ENCODE results near the gene MAP1B. TPM values are rescaled to one million over a fixed set of nuclear protein-coding genes. Genes with fewer than 3 reads are reported as not detected.

The MAP1B gene
- polyA plus RNA-seq, 3 donors, result 0.02 TPM; not detected in 2

DNA sequence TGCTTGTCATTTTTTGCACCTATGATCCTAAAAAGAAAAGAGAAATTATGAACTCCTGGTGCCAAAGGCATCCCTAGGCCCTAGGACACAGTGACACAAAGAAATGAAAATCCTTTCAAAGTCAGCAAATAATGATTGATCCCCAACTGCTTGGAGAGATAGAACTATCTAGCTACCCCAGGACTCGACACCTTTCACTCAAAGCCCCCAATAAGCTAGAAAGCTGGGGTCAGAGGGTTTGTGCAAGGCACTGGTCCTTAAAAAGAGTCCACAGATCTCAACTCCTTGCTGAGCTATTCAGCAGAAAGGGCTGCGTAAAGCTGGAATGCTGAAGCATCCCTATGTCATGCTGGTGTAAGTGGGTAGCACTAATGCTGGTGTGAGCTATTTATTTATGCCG lies 31.8 kb upstream of the MAP1B start:
- H3K27ac ChIP-seq (ENCODE audit: low read depth in 1 of 2, low read length in 2 of 2), result no peak overlapping the region
- Mint-ChIP-seq H3K27ac (no peak overlapping the region), H3K9me3 (no peaks in the 10 kb centered on the region), H3K36me3 (no peaks in the 10 kb centered on the region), H3K4me1 (no peaks in the 10 kb centered on the region), H3K27me3 (ENCODE audit: low read depth in 3 of 3) (peaks cover 5 to 18% (median 11%) of the 10 kb centered on the region in 3 donors), H3K4me3 (no peak overlapping the region)
- no peaks in the 10 kb centered on the region for H3K36me3 ChIP-seq (replicated peaks in 1 of 2; ENCODE audit: control insufficient read depth in 1 of 2, insufficient read depth in 2 of 2, low read length in 2 of 2)
- H3K4me1 ChIP-seq (ENCODE audit: control insufficient read depth in 1 of 2, insufficient read depth in 2 of 2, low read length in 2 of 2), result no peaks in the 10 kb centered on the region
- H3K79me2 ChIP-seq (ENCODE audit: insufficient read depth, low read length), result no peaks in the 10 kb centered on the region
- H2AFZ ChIP-seq (ENCODE audit: insufficient read depth, low read depth, low read length, poor library complexity, severe bottlenecking), result no peak overlapping the region
- H4K20me1 ChIP-seq (ENCODE audit: insufficient read depth, low read length), result no peaks in the 10 kb centered on the region
- no peak for TF ChIP-seq CTCF (IDR thresholded peaks at IDR 0.05)
- DNase-seq, result no peak
- H3K4me3 ChIP-seq (replicated peaks in 1 of 3; ENCODE audit: low read depth in 2 of 3, low read length in 3 of 3), result no peak overlapping the region
- no peak overlapping the region for H3K4me2 ChIP-seq (replicated peaks; ENCODE audit: extremely low read depth, low read length, poor library complexity, severe bottlenecking)
- intact Hi-C loops (cut with micrococcal nuclease), result no loop called here
- no CpG with 5 or more reads among the region's 3 CpGs for WGBS (ENCODE audit: insufficient coverage)
- no peak overlapping the region for H3K9ac ChIP-seq (ENCODE audit: insufficient read depth, low read length, poor library complexity, severe bottlenecking)
- H3K9me3 ChIP-seq (replicated peaks in 1 of 2; ENCODE audit: control insufficient read depth in 1 of 2, insufficient read depth in 1 of 2, low read length in 2 of 2), result no peaks in the 10 kb centered on the region
- peaks cover 0 to 3% of the 10 kb centered on the region in 2 donors for H3K27me3 ChIP-seq (ENCODE audit: control insufficient read depth in 2 of 2, insufficient read depth in 2 of 2, low read length in 2 of 2)

DNA sequence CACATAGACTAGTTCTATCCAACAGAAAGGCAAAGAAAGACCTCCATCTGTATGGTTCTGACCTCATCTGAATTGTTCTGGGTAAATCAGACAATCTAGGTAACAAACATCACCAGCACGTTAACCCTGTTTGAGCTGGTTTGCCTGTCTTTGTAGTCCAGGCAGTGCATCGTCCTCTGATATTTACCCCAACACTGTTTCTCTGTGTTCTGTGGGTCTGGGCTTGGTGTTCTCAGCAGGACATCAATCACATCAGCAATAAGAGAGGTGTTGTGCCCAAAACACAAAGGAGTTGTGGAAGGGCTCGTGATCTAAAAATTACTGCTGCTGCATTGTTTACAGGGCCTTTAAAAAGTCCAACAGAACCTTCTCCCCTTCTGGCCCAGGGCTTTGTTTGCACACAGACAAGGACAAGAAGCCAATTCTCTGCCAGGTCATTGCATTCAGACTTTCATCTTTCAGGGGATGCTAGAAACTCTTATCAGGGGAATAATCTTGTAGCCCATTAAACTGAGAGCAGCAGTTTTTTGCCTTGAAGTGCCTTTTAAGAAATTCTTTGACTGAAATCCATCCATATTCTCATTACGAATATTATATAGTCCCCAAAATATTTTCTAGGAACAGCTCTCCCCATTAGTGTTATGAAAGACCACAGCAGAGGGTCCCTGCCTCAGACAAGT lies 30.5 kb upstream of the MAP1B start:
- H3K4me1 Mint-ChIP-seq, result no peaks in the 10 kb centered on the region
- no CpG with 5 or more reads among the region's 4 CpGs for WGBS (ENCODE audit: insufficient coverage)

More for the DNA sequence above, 30.5 kb upstream of the MAP1B start:
- H2AFZ ChIP-seq (ENCODE audit: insufficient read depth, low read depth, low read length, poor library complexity, severe bottlenecking), result no peak overlapping the region
- H3K9ac ChIP-seq (ENCODE audit: insufficient read depth, low read length, poor library complexity, severe bottlenecking), result no peak overlapping the region
- no peak overlapping the region for H3K27ac ChIP-seq (ENCODE audit: low read depth in 1 of 2, low read length in 2 of 2)
- Mint-ChIP-seq H3K36me3 (no peaks in the 10 kb centered on the region), H3K9me3 (no peaks in the 10 kb centered on the region), H3K27ac (no peak overlapping the region), H3K4me3 (no peak overlapping the region), H3K27me3 (ENCODE audit: low read depth in 3 of 3) (peaks cover 5 to 21% (median 13%) of the 10 kb centered on the region in 3 donors)
- no peaks in the 10 kb centered on the region for H3K9me3 ChIP-seq (replicated peaks in 1 of 2; ENCODE audit: control insufficient read depth in 1 of 2, insufficient read depth in 1 of 2, low read length in 2 of 2)
- no peaks in the 10 kb centered on the region for H3K36me3 ChIP-seq (replicated peaks in 1 of 2; ENCODE audit: control insufficient read depth in 1 of 2, insufficient read depth in 2 of 2, low read length in 2 of 2)
- no peaks in the 10 kb centered on the region for H3K79me2 ChIP-seq (ENCODE audit: insufficient read depth, low read length)
- TF ChIP-seq CTCF (IDR thresholded peaks at IDR 0.05), result no peak
- no peaks in the 10 kb centered on the region for H3K4me1 ChIP-seq (ENCODE audit: control insufficient read depth in 1 of 2, insufficient read depth in 2 of 2, low read length in 2 of 2)
- H3K4me3 ChIP-seq (replicated peaks in 1 of 3; ENCODE audit: low read depth in 2 of 3, low read length in 3 of 3), result no peak overlapping the region
- H4K20me1 ChIP-seq (ENCODE audit: insufficient read depth, low read length), result no peaks in the 10 kb centered on the region
- intact Hi-C loops (cut with micrococcal nuclease), result no loop called here
- no peak for DNase-seq
- H3K4me2 ChIP-seq (replicated peaks; ENCODE audit: extremely low read depth, low read length, poor library complexity, severe bottlenecking), result no peak overlapping the region
- peaks cover 0 to 3% of the 10 kb centered on the region in 2 donors for H3K27me3 ChIP-seq (ENCODE audit: control insufficient read depth in 2 of 2, insufficient read depth in 2 of 2, low read length in 2 of 2)
